ENCODE results near the gene BAG1.

DNA sequence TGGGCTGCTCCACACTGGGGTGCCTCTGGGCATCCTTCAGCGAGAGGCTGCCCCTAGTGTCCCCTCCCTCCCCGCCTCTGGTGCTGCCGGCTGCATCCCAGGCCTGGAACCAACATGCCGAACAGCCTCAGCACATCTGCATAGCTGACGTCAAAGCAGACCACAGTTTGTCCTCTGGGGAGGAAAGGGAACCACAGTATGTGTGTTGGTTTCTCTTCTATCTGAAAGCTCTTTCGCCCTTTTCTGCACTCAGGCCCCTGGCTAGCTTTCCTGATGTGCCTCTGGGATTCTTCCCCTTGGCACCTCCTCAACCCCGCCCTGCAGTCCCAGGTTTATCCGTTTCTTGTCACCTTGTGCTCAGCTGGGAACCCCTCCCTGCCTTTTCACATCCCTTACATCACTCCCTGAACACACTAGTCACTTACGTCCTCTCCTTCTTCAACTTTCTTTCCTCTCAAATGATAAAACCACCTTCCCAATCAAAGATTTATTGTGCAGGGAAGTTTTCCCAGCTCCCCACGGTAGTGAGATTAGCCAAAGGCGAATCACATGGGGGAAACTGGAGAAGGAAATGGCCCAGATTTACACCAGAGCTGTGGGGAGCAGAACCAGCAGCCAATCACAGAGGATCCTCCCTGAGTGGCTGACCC, 61.8 kb downstream of the BAG1 start:
- TF ChIP-seq, protein P1, sequence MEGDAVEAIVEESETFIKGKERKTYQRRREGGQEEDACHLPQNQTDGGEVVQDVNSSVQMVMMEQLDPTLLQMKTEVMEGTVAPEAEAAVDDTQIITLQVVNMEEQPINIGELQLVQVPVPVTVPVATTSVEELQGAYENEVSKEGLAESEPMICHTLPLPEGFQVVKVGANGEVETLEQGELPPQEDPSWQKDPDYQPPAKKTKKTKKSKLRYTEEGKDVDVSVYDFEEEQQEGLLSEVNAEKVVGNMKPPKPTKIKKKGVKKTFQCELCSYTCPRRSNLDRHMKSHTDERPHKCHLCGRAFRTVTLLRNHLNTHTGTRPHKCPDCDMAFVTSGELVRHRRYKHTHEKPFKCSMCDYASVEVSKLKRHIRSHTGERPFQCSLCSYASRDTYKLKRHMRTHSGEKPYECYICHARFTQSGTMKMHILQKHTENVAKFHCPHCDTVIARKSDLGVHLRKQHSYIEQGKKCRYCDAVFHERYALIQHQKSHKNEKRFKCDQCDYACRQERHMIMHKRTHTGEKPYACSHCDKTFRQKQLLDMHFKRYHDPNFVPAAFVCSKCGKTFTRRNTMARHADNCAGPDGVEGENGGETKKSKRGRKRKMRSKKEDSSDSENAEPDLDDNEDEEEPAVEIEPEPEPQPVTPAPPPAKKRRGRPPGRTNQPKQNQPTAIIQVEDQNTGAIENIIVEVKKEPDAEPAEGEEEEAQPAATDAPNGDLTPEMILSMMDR (IDR thresholded peaks at IDR 0.05 in 4 of 5, conservative IDR thresholded peaks at IDR 0.05 in 1 of 5): no peak
- TF ChIP-seq POLR2A (IDR thresholded peaks at IDR 0.05): no peak

Measured in gastrocnemius medialis (tissue), 4 donors.